ENCODE data around the gene VEZF1. TPM values are rescaled to one million over a fixed set of nuclear protein-coding genes. Genes with fewer than 3 reads are reported as not detected.

The VEZF1 gene
- total and polyA plus RNA-seq, 9 donors, result 31.6 to 83.5 (median 71.7) TPM

DNA sequence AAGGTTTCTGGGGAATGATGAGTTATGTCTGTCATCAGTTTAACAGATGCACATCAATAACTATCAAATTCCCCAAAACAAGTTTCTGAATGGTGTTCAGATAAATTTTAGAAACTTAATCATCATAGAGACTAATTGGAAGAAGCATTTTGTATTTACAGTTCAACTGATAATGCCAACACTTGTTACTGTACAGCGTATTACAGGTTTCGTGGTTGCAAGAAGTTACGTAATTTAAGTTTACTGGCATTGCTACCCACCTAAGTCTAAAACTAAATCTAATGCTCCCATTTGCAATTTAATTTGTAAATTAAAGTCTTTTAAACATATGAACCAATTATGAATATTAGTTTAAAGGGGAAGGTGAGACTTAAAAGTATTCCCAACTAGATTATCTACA lies 16.0 kb upstream of the VEZF1 start:
- no peak overlapping the region for H3K27ac ChIP-seq
- H3K4me1 ChIP-seq (ENCODE audit: insufficient read depth), result peaks cover 5% of the 10 kb centered on the region
- TF ChIP-seq POLR2A (IDR thresholded peaks at IDR 0.05), result no peak
- TF ChIP-seq, protein P1, sequence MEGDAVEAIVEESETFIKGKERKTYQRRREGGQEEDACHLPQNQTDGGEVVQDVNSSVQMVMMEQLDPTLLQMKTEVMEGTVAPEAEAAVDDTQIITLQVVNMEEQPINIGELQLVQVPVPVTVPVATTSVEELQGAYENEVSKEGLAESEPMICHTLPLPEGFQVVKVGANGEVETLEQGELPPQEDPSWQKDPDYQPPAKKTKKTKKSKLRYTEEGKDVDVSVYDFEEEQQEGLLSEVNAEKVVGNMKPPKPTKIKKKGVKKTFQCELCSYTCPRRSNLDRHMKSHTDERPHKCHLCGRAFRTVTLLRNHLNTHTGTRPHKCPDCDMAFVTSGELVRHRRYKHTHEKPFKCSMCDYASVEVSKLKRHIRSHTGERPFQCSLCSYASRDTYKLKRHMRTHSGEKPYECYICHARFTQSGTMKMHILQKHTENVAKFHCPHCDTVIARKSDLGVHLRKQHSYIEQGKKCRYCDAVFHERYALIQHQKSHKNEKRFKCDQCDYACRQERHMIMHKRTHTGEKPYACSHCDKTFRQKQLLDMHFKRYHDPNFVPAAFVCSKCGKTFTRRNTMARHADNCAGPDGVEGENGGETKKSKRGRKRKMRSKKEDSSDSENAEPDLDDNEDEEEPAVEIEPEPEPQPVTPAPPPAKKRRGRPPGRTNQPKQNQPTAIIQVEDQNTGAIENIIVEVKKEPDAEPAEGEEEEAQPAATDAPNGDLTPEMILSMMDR (IDR thresholded peaks at IDR 0.05), result no peak
- TF ChIP-seq EP300 (IDR thresholded peaks at IDR 0.05), result no peak
- 88 to 94% (median 93%) methylated on average over 3 of the region's 3 CpGs for WGBS, 3 donors
- H3K27me3 ChIP-seq, result no peaks in the 10 kb centered on the region
- no peaks in the 10 kb centered on the region for H3K9me3 ChIP-seq
- intact Hi-C loops (cut with DNase I), result no loop called here
- H3K4me3 ChIP-seq, result no peak overlapping the region
- DNase-seq, result no peak
- no peaks in the 10 kb centered on the region for H3K36me3 ChIP-seq

DNA sequence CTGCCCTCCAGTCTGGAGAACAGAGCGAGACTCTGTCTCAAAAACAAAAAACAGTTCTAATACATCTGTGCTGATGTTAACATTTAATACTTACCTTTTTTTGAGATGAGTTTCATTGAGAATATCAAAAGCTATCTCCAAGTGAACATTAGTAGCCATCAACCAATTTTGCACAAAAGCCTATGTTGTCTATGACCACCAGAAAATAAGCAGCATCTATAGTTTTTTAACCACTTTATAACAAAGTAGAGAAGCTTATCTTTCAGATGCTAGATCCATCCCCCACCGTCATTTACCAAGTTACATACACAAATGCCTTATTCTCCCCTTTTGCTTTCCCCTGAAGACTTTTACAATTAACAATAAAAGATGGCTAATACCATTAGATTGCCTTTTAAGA lies 14.9 kb upstream of the VEZF1 start:
- 81 to 86% (median 84%) methylated on average over 2 of the region's 2 CpGs for WGBS, 3 donors
- Histone ChIP-seq H3K4me3 (no peak overlapping the region), H3K4me1 (ENCODE audit: insufficient read depth) (peaks cover 2% of the 10 kb centered on the region), H3K9me3 (no peaks in the 10 kb centered on the region), H3K27ac (no peak overlapping the region), H3K27me3 (no peaks in the 10 kb centered on the region), H3K36me3 (no peaks in the 10 kb centered on the region)
- DNase-seq, result no peak
- intact Hi-C loops (cut with DNase I), result no loop called here
- TF ChIP-seq, protein P1 (IDR thresholded peaks at IDR 0.05), result no peak
- TF ChIP-seq EP300 (IDR thresholded peaks at IDR 0.05) (no peak), POLR2A (IDR thresholded peaks at IDR 0.05) (no peak)

DNA sequence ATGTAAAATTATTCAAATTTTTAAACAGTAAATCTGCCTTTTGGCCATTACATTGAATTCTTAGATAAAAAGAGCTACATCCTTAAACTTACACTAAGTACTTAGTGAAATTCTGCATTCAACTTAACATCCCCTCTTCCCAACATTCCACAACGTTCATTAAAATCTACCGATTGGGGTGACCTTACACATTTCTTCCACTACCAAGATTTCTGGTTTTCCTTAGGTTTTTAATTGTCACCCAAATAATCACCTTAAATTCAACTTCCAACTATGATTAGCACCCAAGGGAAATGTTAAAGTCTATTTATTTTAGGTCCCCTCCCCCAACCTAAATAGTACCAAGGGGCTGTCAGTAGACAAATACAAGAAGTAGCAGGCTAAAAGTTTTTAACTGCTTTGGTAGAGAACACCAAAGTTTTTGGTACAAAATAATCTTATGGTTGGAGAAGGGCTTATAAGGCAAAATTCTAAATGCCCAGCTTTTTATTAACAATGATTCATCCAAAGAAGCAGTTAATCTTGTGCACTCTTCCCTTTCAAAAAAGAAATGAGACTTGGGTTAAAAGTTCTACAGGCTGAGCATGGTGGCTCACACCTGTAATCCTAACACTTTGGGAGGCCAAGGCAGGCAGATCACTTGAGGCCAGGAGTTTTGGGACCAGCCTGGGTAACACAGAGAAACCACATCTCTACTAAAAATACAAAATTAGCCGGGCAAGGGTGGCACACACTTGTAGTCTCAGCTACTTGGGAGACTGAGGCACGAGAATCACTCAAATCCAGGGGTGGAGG lies 14.3 kb upstream of the VEZF1 start:
- WGBS, 3 donors, result 55 to 59% (median 58%) methylated on average over 4 of the region's 4 CpGs
- DNase-seq, result no peak
- Histone ChIP-seq H3K4me3 (no peak overlapping the region), H3K27ac (no peak overlapping the region), H3K27me3 (no peaks in the 10 kb centered on the region), H3K4me1 (ENCODE audit: insufficient read depth) (peaks cover 2% of the 10 kb centered on the region), H3K36me3 (no peaks in the 10 kb centered on the region), H3K9me3 (no peaks in the 10 kb centered on the region)
- TF ChIP-seq POLR2A (IDR thresholded peaks at IDR 0.05) (no peak), EP300 (IDR thresholded peaks at IDR 0.05) (no peak)
- TF ChIP-seq, protein P1 (IDR thresholded peaks at IDR 0.05), result no peak
- intact Hi-C loops (cut with DNase I), result no loop called here

DNA sequence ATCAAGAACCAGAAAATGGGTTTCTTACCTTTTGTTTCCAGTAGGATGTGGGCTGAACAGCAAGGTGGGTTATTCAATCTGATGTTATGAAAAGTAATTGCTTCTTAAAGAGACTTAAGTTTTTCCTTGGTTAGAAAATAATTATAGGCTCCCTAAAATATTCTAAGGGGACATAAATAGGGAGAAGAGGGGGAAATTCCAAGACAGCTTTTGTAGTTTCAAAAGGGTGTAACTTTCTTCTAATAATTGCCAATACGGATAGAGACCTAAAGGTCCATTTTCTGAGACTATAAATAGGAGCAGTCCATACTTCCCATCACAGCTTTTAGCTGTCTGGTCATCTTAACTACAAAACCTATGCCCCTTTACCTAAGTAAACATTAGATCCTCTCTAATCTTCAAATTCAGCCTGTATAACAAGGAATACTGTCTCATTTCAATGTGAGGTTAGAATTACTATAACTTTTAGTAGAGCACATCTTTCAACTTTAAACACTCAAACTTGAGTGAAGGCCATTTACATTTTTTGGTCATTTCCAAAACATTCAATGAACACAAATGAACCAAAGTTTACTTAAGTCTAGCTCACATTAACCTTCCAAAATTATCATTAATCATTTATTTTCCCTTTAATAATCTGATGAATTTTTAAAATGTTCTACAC lies 13.5 kb upstream of the VEZF1 start:
- H3K27me3 ChIP-seq, result no peaks in the 10 kb centered on the region
- H3K4me1 ChIP-seq (ENCODE audit: insufficient read depth), result peaks cover 2% of the 10 kb centered on the region
- H3K4me3 ChIP-seq, result no peak overlapping the region
- 37 to 58% (median 50%) methylated on average over 1 of the region's 1 CpG for WGBS, 3 donors
- intact Hi-C loops (cut with DNase I), result no loop called here
- no peaks in the 10 kb centered on the region for H3K36me3 ChIP-seq
- H3K27ac ChIP-seq, result no peak overlapping the region
- no peaks in the 10 kb centered on the region for H3K9me3 ChIP-seq
- TF ChIP-seq EP300 (IDR thresholded peaks at IDR 0.05) (no peak), POLR2A (IDR thresholded peaks at IDR 0.05) (no peak)
- TF ChIP-seq, protein P1 (IDR thresholded peaks at IDR 0.05), result no peak
- DNase-seq, result no peak

All from ovary (tissue), 9 donors.